Measurements from ENCODE around the gene SCARB2.

Gene SCARB2

GRCh38 chr4:76211769-76212708 lies 1.6 kb downstream of the SCARB2 start:
- POLR2A ChIA-PET (ENCODE audit: low non-redundant PET): no interaction called here
- DNase-seq (ENCODE audit: low spot score): no peak
- CTCF ChIA-PET: interaction anchor here (0.5 to 1.3 kb wide), 3 partner anchors 23 to 39 kb away, joined by 3 to 9 read pairs (median 3); partner anchors contain the start of gene FAM47E
- no peak for TF ChIP-seq CTCF (conservative IDR thresholded peaks at IDR 0.05; ENCODE audit: low read depth)
- peak overlapping the region; percentile 92; the same call in 1 of the 2 replicates for H3K27ac ChIP-seq

GRCh38 chr4:76210452-76210851 lies 3.2 kb downstream of the SCARB2 start:
- no peak overlapping the region for H3K27ac ChIP-seq
- no peak for DNase-seq (ENCODE audit: low spot score)
- ChIA-PET CTCF (interaction anchor here (0.6 kb wide), 1 partner anchor 10 kb away, joined by 3 read pairs; no protein-coding TSS in a partner anchor), POLR2A (ENCODE audit: low non-redundant PET) (no interaction called here)
- TF ChIP-seq CTCF (conservative IDR thresholded peaks at IDR 0.05; ENCODE audit: low read depth): no peak

GRCh38 chr4:76209881-76210280 lies 3.7 kb downstream of the SCARB2 start:
- H3K27ac ChIP-seq: peak overlapping the region; percentile 54; the same call in 1 of the 2 replicates
- POLR2A ChIA-PET (ENCODE audit: low non-redundant PET): no interaction called here
- CTCF ChIA-PET: no interaction called here
- no peak for TF ChIP-seq CTCF (conservative IDR thresholded peaks at IDR 0.05; ENCODE audit: low read depth)
- no peak for DNase-seq (ENCODE audit: low spot score)

- peak overlapping the region; percentile 81 for H3K27ac ChIP-seq
- peak; percentile 65 for DNase-seq (ENCODE audit: low spot score)
- ChIA-PET CTCF (no interaction called here), POLR2A (ENCODE audit: low non-redundant PET) (no interaction called here)
- TF ChIP-seq CTCF (conservative IDR thresholded peaks at IDR 0.05; ENCODE audit: low read depth): no peak
Measured at GRCh38 chr4:76208005-76208765, 5.4 kb downstream of the SCARB2 start.

- H3K27ac ChIP-seq: no peak overlapping the region
- DNase-seq (ENCODE audit: low spot score): no peak
- TF ChIP-seq CTCF (conservative IDR thresholded peaks at IDR 0.05; ENCODE audit: low read depth): no peak
- ChIA-PET POLR2A (ENCODE audit: low non-redundant PET) (no interaction called here), CTCF (no interaction called here)
Measured at GRCh38 chr4:76207549-76207948, 6.1 kb downstream of the SCARB2 start.

- ChIA-PET CTCF (no interaction called here), POLR2A (ENCODE audit: low non-redundant PET) (no interaction called here)
- no peak for TF ChIP-seq CTCF (conservative IDR thresholded peaks at IDR 0.05; ENCODE audit: low read depth)
- no peak overlapping the region for H3K27ac ChIP-seq
- no peak for DNase-seq (ENCODE audit: low spot score)
Measured at GRCh38 chr4:76206222-76206942, 7.2 kb downstream of the SCARB2 start.
